Right hindlimb (tissue), 1 donor: Measurements from ENCODE around the gene LGMN.
A peak's percentile ranks its signal among the peaks of the same experiment; 100 is the strongest.
"Not testable (repeated sequence)": the region's sequence is repeated elsewhere in the genome, so short reads cannot be mapped to it uniquely, and the experiment has no call there.

ENCODE experiments used
- DNase-seq: peaks from one replicate; pipeline ENCODE4 v3.0.0-alpha.2; 2018

The LGMN gene

GRCh38 chr14:92748259-92749016 lies at the start of gene LGMN:
TSS of gene LGMN (minus strand) at chr14:92748627. CDS start at chr14:92732786, 15,841 bp downstream.
- DNase-seq = peak; percentile 95

GRCh38 chr14:92794961-92795360 lies 46.5 kb upstream of the LGMN start:
- no peak for DNase-seq

- no peak for DNase-seq
Observed at GRCh38 chr14:92794547-92794941, 46.1 kb upstream of the LGMN start.

GRCh38 chr14:92793709-92794546 lies 45.5 kb upstream of the LGMN start, which contains the start of gene GOLGA5:
TSS of gene GOLGA5 (plus strand) at chr14:92794305. CDS start at chr14:92797438, 3,133 bp downstream.
- peak; percentile 99 for DNase-seq

- DNase-seq = no peak
Observed at GRCh38 chr14:92792885-92793284, 44.5 kb upstream of the LGMN start.

- DNase-seq = no peak
Observed at GRCh38 chr14:92789457-92790089, 41.1 kb upstream of the LGMN start.

GRCh38 chr14:92787554-92787953 lies 39.1 kb upstream of the LGMN start:
- no peak for DNase-seq

- DNase-seq = no peak
Observed at GRCh38 chr14:92786427-92786756, 38.0 kb upstream of the LGMN start.

- no peak for DNase-seq
Observed at GRCh38 chr14:92785667-92786426, 37.4 kb upstream of the LGMN start.

GRCh38 chr14:92783813-92784431 lies 35.5 kb upstream of the LGMN start:
- DNase-seq = peak; percentile 36

GRCh38 chr14:92781350-92781749 lies 32.9 kb upstream of the LGMN start:
- DNase-seq = no peak

GRCh38 chr14:92780444-92781232 lies 32.2 kb upstream of the LGMN start:
- no peak for DNase-seq

GRCh38 chr14:92778868-92779565 lies 30.6 kb upstream of the LGMN start:
- DNase-seq = not testable (repeated sequence)

GRCh38 chr14:92775292-92775691 lies 26.9 kb upstream of the LGMN start:
- DNase-seq = not testable (repeated sequence)

- DNase-seq = no peak
Observed at GRCh38 chr14:92774572-92774971, 26.1 kb upstream of the LGMN start.

- DNase-seq = no peak
Observed at GRCh38 chr14:92770484-92770883, 22.1 kb upstream of the LGMN start.

GRCh38 chr14:92768795-92769194 lies 20.4 kb upstream of the LGMN start:
- no peak for DNase-seq

- DNase-seq = not testable (repeated sequence)
Observed at GRCh38 chr14:92768236-92768635, 19.8 kb upstream of the LGMN start.

- DNase-seq = not testable (repeated sequence)
Observed at GRCh38 chr14:92763666-92764631, 15.5 kb upstream of the LGMN start.

GRCh38 chr14:92760524-92760805 lies 12.0 kb upstream of the LGMN start:
- DNase-seq = no peak
